IMR-90 (cell line): ENCODE measurements around the gene TAAR5. TPM values are rescaled to one million over a fixed set of nuclear protein-coding genes. Genes with fewer than 3 reads are reported as not detected.

ENCODE experiments used
- ATAC-seq: fragments of 200-7000 bp; cut with Tn5 transposase; 2 replicates; pipeline ENCODE4 v1.9.1; 2020; ENCODE audit warnings: low read depth, mild to moderate bottlenecking, moderate library complexity
- BruUV-seq: library from RNA; stranded (reverse); fragments of 400-500 nt; replicated peaks from 2 replicates; lab custom pipeline; 2021; lab: Mats Ljungman, UMichigan
- CTCF ChIA-PET: fragments of 300-600 bp; formaldehyde crosslinking; extraction: SDS; loops from one replicate; lab custom pipeline; 2021; ENCODE audit warnings: antibody characterized with exemption; lab: Yijun Ruan, JAX
- POLR2A ChIA-PET: fragments of 300-600 bp; sonication (Branson Sonifier 250); formaldehyde crosslinking; loops from one replicate; lab custom pipeline; 2022; ENCODE audit warnings: antibody characterized with exemption; ENCODE audit not compliant: unreplicated experiment; lab: Charles Lee
- DNase-seq: peaks from one replicate; pipeline ENCODE4 v3.0.0; 2013
- H2AFZ ChIP-seq: replicated peaks from 2 replicates; pipeline ENCODE3; 2013; ENCODE audit warnings: low read length, mild to moderate bottlenecking; ENCODE audit not compliant: poor library complexity
- H2AK5ac ChIP-seq: 2 replicates; pipeline ENCODE4 v1.6.1; 2013; ENCODE audit warnings: low read depth, low read length, inconsistent platforms
- H2AK9ac ChIP-seq: replicated peaks from 2 replicates; pipeline ENCODE3; 2013; ENCODE audit warnings: mild to moderate bottlenecking, low read depth, low read length, moderate library complexity; ENCODE audit not compliant: poor library complexity
- H2BK120ac ChIP-seq: 2 replicates; pipeline ENCODE4 v1.6.1; 2013; ENCODE audit warnings: low read depth, low read length, inconsistent platforms
- H2BK15ac ChIP-seq: 3 replicates; pipeline ENCODE4 v1.6.1; 2013; ENCODE audit warnings: low read depth, low read length, inconsistent platforms
- H2BK20ac ChIP-seq: 2 replicates; pipeline ENCODE4 v1.6.1; 2013; ENCODE audit warnings: low read depth, mild to moderate bottlenecking, inconsistent platforms, low read length, moderate library complexity
- H2BK5ac ChIP-seq: 2 replicates; pipeline ENCODE4 v1.6.1; 2013; ENCODE audit warnings: mild to moderate bottlenecking, low read depth, low read length, inconsistent platforms; ENCODE audit not compliant: poor library complexity, severe bottlenecking
- H3K14ac ChIP-seq: replicated peaks from 2 replicates; pipeline ENCODE4 v1.6.1; 2013; ENCODE audit warnings: low read depth, low read length, inconsistent platforms
- H3K18ac ChIP-seq: 2 replicates; pipeline ENCODE4 v1.6.1; 2013; ENCODE audit warnings: low read depth, low read length, control low read depth
- H3K23ac ChIP-seq: 2 replicates; pipeline ENCODE4 v1.6.1; 2013; ENCODE audit warnings: low read depth, low read length, inconsistent platforms
- H3K27ac ChIP-seq: 2 replicates; pipeline ENCODE4 v1.5.1; 2013; ENCODE audit warnings: mild to moderate bottlenecking, control low read depth, low read length; ENCODE audit not compliant: insufficient read depth
- H3K27me3 ChIP-seq: 2 replicates; pipeline ENCODE4 v1.6.1; 2013; ENCODE audit warnings: low read length; ENCODE audit not compliant: control insufficient read depth, insufficient read depth
- H3K36me3 ChIP-seq: 2 replicates; pipeline ENCODE4 v1.6.1; 2013; ENCODE audit warnings: low read length, mixed read lengths; ENCODE audit not compliant: control insufficient read depth, insufficient read depth
- H3K4ac ChIP-seq: 2 replicates; pipeline ENCODE4 v1.6.1; 2013; ENCODE audit warnings: low read depth, low read length, inconsistent platforms
- H3K4me1 ChIP-seq: 2 replicates; pipeline ENCODE4 v1.6.1; 2013; ENCODE audit warnings: low read length, mixed read lengths; ENCODE audit not compliant: control insufficient read depth, insufficient read depth
- H3K4me2 ChIP-seq: 2 replicates; pipeline ENCODE4 v1.6.1; 2013; ENCODE audit warnings: low read depth, mild to moderate bottlenecking, control low read depth, low read length, moderate library complexity
- H3K4me3 ChIP-seq: 2 replicates; pipeline ENCODE4 v1.5.1; 2013; ENCODE audit warnings: low read depth, mild to moderate bottlenecking, control low read depth, low read length, moderate library complexity; ENCODE audit not compliant: insufficient read depth
- H3K56ac ChIP-seq: 2 replicates; pipeline ENCODE4 v1.6.1; 2013; ENCODE audit warnings: low read length, inconsistent platforms; ENCODE audit not compliant: insufficient read depth; ENCODE audit errors: extremely low read depth
- H3K79me1 ChIP-seq, 2 experiments: 2 replicates each; pipeline ENCODE4 v1.6.1; 2013; ENCODE audit warnings: low read length in 2 of 2, inconsistent platforms in 1 of 2, low read depth in 1 of 2
- H3K9ac ChIP-seq: 2 replicates; pipeline ENCODE4 v1.6.1; 2013; ENCODE audit warnings: low read depth, low read length, control low read depth
- H3K9me1 ChIP-seq: 2 replicates; pipeline ENCODE4 v1.6.1; 2013; ENCODE audit warnings: low read length, inconsistent platforms; ENCODE audit not compliant: insufficient read depth
- H3K9me3 ChIP-seq: 2 replicates; pipeline ENCODE4 v1.6.1; 2013; ENCODE audit warnings: low read length; ENCODE audit not compliant: control insufficient read depth, insufficient read depth
- H4K20me1 ChIP-seq: 2 replicates; pipeline ENCODE4 v1.6.1; 2013; ENCODE audit warnings: low read length, inconsistent platforms; ENCODE audit not compliant: insufficient read depth
- H4K5ac ChIP-seq: 2 replicates; pipeline ENCODE4 v1.6.1; 2013; ENCODE audit warnings: mild to moderate bottlenecking, low read depth, low read length, control low read depth
- H4K8ac ChIP-seq, 2 experiments: 2 replicates each; pipeline ENCODE4 v1.6.1; 2013; ENCODE audit warnings: low read depth in 2 of 2, low read length in 2 of 2, control low read depth in 1 of 2, inconsistent platforms in 1 of 2
- H4K91ac ChIP-seq: 2 replicates; pipeline ENCODE4 v1.6.1; 2013; ENCODE audit warnings: low read depth, low read length, inconsistent platforms; ENCODE audit not compliant: insufficient read depth
- CEBPB ChIP-seq: IDR thresholded peaks from 2 replicates; pipeline ENCODE4 v1.6.1; 2012; ENCODE audit warnings: low read depth, low read length, improper control_type of control experiment
- CHD1 ChIP-seq: IDR thresholded peaks from 2 replicates; pipeline ENCODE4 v1.6.1; 2012; ENCODE audit warnings: low read depth, low read length, improper control_type of control experiment
- FOS ChIP-seq: fragments of 150-350 bp; IDR thresholded peaks from 2 replicates; pipeline ENCODE4 v1.6.1; 2016; ENCODE audit warnings: low read depth, low read length
- MAFK ChIP-seq: IDR thresholded peaks from 2 replicates; pipeline ENCODE4 v1.6.1; 2012; ENCODE audit warnings: low read depth, low read length, improper control_type of control experiment
- MAZ ChIP-seq: IDR thresholded peaks from 2 replicates; pipeline ENCODE4 v1.6.1; 2012; ENCODE audit warnings: low read depth, mild to moderate bottlenecking, low read length, improper control_type of control experiment, moderate library complexity, borderline replicate concordance
- MXI1 ChIP-seq: IDR thresholded peaks from 2 replicates; pipeline ENCODE4 v1.6.1; 2012; ENCODE audit warnings: low read depth, mild to moderate bottlenecking, low read length, moderate library complexity, borderline replicate concordance
- NFE2L2 ChIP-seq: fragments of 150-350 bp; IDR thresholded peaks from 2 replicates; pipeline ENCODE4 v1.6.1; 2016; ENCODE audit warnings: low read depth, mild to moderate bottlenecking, low read length
- POLR2A ChIP-seq: IDR thresholded peaks from 2 replicates; pipeline ENCODE4 v1.6.1; 2012; ENCODE audit warnings: mild to moderate bottlenecking, low read depth, low read length
- RAD21 ChIP-seq: IDR thresholded peaks from 2 replicates; pipeline ENCODE4 v1.6.1; 2012; ENCODE audit warnings: low read length, improper control_type of control experiment
- RCOR1 ChIP-seq: IDR thresholded peaks from 2 replicates; pipeline ENCODE4 v1.6.1; 2012; ENCODE audit warnings: mild to moderate bottlenecking, low read length, improper control_type of control experiment; ENCODE audit not compliant: insufficient replicate concordance
- WGBS, 2 experiments: methylation state at CpG; one replicate each; pipeline versions ENCODE4 v1.1.5 to v1.1.7; 2013; ENCODE audit warnings: missing lambda C conversion rate in 2 of 2; ENCODE audit not compliant: insufficient read length in 1 of 2; ENCODE audit errors: extremely low coverage in 2 of 2; 5-methylcytosine and 5-hydroxymethylcytosine counted together
- dilution Hi-C: fragments of 300-500 bp; cut with HindIII; formaldehyde crosslinking; loops from one replicate; pipeline ENCODE4 v1.14.3; 2018; ENCODE audit warnings: low sequenced_read_pairs; ENCODE audit not compliant: unreplicated experiment
- in situ Hi-C: fragments of 300-500 bp; cut with MboI; formaldehyde crosslinking; loops from 3 replicates; pipeline ENCODE4 v1.14.3; 2019; ENCODE audit warnings: low sequenced_read_pairs, inconsistent platforms, mixed read lengths
- intact Hi-C: fragments of 100-400 bp; cut with micrococcal nuclease; formaldehyde crosslinking; loops from 2 replicates; pipeline ENCODE4 v1.10.0; 2022
- polyA plus RNA-seq, 3 experiments: library from polyadenylated mRNA; depleted of rRNA; stranded (reverse); fragments of >200 nt; gene quantifications; 2 replicates each; pipeline ENCODE4 v1.2.3, GENCODE V29; 2012; ENCODE audit warnings: low replicate concordance in 1 of 3
- total RNA-seq: library from RNA; depleted of rRNA; stranded (reverse); fragments of >200 nt; gene quantifications from 2 replicates; pipeline ENCODE4 v1.2.3, GENCODE V29; 2012
- TF ChIP-seq, protein P1 (sequence below): conservative IDR thresholded peaks from 2 replicates; pipeline ENCODE4 v1.5.1; 2012; ENCODE audit warnings: mild to moderate bottlenecking, low read depth, low read length, improper control_type of control experiment
- TF ChIP-seq, protein P2 (sequence below): fragments of 150-350 bp; IDR thresholded peaks from 2 replicates; pipeline ENCODE4 v1.6.1; 2016; ENCODE audit warnings: low read depth, mild to moderate bottlenecking, low read length, moderate library complexity, borderline replicate concordance

TAAR5 gene
- total and polyA plus RNA-seq, 2 of the 4 experiments (the other 2 are of a cell fraction), result not detected

DNA sequence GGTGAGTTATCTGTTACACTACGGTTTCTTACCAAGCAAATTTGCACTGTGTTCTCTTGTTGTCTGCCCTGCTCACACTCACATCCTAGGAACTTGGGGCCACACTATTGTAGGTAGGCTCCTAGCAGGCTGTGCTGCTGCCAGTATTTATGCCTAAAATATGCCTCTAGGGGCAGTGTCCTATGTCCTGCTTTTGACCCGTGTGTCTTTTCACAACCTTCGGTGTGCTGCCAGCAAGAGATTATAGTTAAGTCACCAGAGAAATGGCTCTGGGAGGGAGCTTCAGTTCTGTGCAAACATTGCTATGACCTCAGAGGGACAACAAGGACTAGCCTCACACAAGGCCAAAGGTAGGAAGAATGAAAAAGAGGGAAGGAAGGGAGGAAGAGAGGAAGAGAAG lies 8.9 kb upstream of the TAAR5 start:
- Histone ChIP-seq H3K79me1 (no peaks in the 10 kb centered on the region), H3K56ac (no peak overlapping the region), H3K9ac (no peak overlapping the region), H3K18ac (no peak overlapping the region), H2BK15ac (no peak overlapping the region), H2AFZ (no peak overlapping the region), H4K91ac (no peak overlapping the region), H3K9me1 (no peaks in the 10 kb centered on the region), H2BK5ac (no peak overlapping the region), H3K23ac (no peak overlapping the region), H4K5ac (no peak overlapping the region), H3K4ac (no peak overlapping the region), H2BK20ac (no peak overlapping the region), H4K8ac (no peak overlapping the region), H3K14ac (no peak overlapping the region), H2BK120ac (no peak overlapping the region), H3K4me3 (no peak overlapping the region), H2AK9ac (no peak overlapping the region), H4K20me1 (no peaks in the 10 kb centered on the region), H3K36me3 (no peaks in the 10 kb centered on the region), H2AK5ac (no peak overlapping the region), H3K27ac (no peak overlapping the region), H3K27me3 (peaks cover 32% of the 10 kb centered on the region), H3K9me3 (no peaks in the 10 kb centered on the region), H3K4me1 (no peaks in the 10 kb centered on the region), H3K4me2 (no peak overlapping the region)
- no peak for ATAC-seq
- TF ChIP-seq MAFK, result no peak
- TF ChIP-seq MXI1, result no peak
- TF ChIP-seq CEBPB, result no peak
- TF ChIP-seq, protein P1, sequence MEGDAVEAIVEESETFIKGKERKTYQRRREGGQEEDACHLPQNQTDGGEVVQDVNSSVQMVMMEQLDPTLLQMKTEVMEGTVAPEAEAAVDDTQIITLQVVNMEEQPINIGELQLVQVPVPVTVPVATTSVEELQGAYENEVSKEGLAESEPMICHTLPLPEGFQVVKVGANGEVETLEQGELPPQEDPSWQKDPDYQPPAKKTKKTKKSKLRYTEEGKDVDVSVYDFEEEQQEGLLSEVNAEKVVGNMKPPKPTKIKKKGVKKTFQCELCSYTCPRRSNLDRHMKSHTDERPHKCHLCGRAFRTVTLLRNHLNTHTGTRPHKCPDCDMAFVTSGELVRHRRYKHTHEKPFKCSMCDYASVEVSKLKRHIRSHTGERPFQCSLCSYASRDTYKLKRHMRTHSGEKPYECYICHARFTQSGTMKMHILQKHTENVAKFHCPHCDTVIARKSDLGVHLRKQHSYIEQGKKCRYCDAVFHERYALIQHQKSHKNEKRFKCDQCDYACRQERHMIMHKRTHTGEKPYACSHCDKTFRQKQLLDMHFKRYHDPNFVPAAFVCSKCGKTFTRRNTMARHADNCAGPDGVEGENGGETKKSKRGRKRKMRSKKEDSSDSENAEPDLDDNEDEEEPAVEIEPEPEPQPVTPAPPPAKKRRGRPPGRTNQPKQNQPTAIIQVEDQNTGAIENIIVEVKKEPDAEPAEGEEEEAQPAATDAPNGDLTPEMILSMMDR, result no peak
- TF ChIP-seq, protein P2, sequence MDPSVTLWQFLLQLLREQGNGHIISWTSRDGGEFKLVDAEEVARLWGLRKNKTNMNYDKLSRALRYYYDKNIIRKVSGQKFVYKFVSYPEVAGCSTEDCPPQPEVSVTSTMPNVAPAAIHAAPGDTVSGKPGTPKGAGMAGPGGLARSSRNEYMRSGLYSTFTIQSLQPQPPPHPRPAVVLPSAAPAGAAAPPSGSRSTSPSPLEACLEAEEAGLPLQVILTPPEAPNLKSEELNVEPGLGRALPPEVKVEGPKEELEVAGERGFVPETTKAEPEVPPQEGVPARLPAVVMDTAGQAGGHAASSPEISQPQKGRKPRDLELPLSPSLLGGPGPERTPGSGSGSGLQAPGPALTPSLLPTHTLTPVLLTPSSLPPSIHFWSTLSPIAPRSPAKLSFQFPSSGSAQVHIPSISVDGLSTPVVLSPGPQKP, result no peak
- no peak for TF ChIP-seq POLR2A
- TF ChIP-seq FOS, result no peak
- TF ChIP-seq MAZ, result no peak
- TF ChIP-seq CHD1, result no peak
- no peak for TF ChIP-seq RCOR1
- TF ChIP-seq RAD21, result no peak
- no peak for TF ChIP-seq NFE2L2
- POLR2A ChIA-PET, result no interaction called here
- WGBS, 2 experiments, result 42% methylated on average over 2 of the region's 3 CpGs; no CpG with 5 or more reads in 1 of the 2 experiments
- no TSS peak for BruUV-seq
- no peak for DNase-seq
- CTCF ChIA-PET, result interaction anchor here (1.0 kb wide), 1 partner anchor 9 kb away, joined by 4 read pairs; the partner anchor contains the start of gene TAAR5
- intact Hi-C loops (no loop called here), in situ Hi-C loops (no loop called here), dilution Hi-C loops (no loop called here)
